SK-N-SH treated with all-trans-retinoic acid at 6 μM for 48 hours (cell line): ENCODE data around the gene RFLNA.

Experiments
- ATAC-seq: fragments of 200-7000 bp; cut with Tn5 transposase; 3 replicates; pipeline ENCODE4 v1.9.1; 2020; ENCODE audit warnings: mild to moderate bottlenecking, moderate library complexity
- ARNTL ChIP-seq: fragments of 450-650 bp; formaldehyde crosslinking; IDR thresholded peaks from 2 replicates; pipeline ENCODE4 v1.5.0; 2020; ENCODE audit warnings: low read depth, mild to moderate bottlenecking, moderate library complexity, borderline replicate concordance
- BACH2 ChIP-seq: fragments of 250-450 bp; sonication (Bioruptor Pico); IDR thresholded peaks from 2 replicates; pipeline ENCODE4 v1.9.0; 2021; ENCODE audit warnings: mild to moderate bottlenecking, borderline replicate concordance
- CREB5 ChIP-seq: fragments of 250-450 bp; sonication (Bioruptor Pico); IDR thresholded peaks from 2 replicates; pipeline ENCODE4 v1.5.1; 2020; ENCODE audit warnings: low read depth, mild to moderate bottlenecking, moderate library complexity
- CSDC2 ChIP-seq: fragments of 250-450 bp; sonication (Bioruptor Pico); IDR thresholded peaks from 2 replicates; pipeline ENCODE4 v1.5.0; 2020; ENCODE audit warnings: mild to moderate bottlenecking, moderate library complexity
- CSRNP3 ChIP-seq: fragments of 250-450 bp; sonication (Bioruptor Pico); IDR thresholded peaks from 2 replicates; pipeline ENCODE4 v1.5.1; 2021; ENCODE audit warnings: mild to moderate bottlenecking, moderate library complexity
- ESRRG ChIP-seq: fragments of 250-450 bp; sonication (Bioruptor Pico); IDR thresholded peaks from 2 replicates; pipeline ENCODE4 v1.6.1; 2021; ENCODE audit warnings: mild to moderate bottlenecking
- GLIS3 ChIP-seq: fragments of 250-450 bp; sonication (Bioruptor Pico); IDR thresholded peaks from 2 replicates; pipeline ENCODE4 v1.5.0; 2020; ENCODE audit warnings: mild to moderate bottlenecking, moderate library complexity
- ISL1 ChIP-seq: fragments of 250-450 bp; sonication (Bioruptor Pico); IDR thresholded peaks from 2 replicates; pipeline ENCODE4 v2.1.2; 2022; ENCODE audit warnings: mild to moderate bottlenecking, moderate library complexity
- OSR1 ChIP-seq: fragments of 250-450 bp; sonication (Bioruptor Pico); IDR thresholded peaks from 2 replicates; pipeline ENCODE4 v1.8.0; 2022; ENCODE audit warnings: moderate library complexity, mild to moderate bottlenecking, inconsistent platforms
- POU6F1 ChIP-seq: fragments of 250-450 bp; sonication (Bioruptor Pico); IDR thresholded peaks from 2 replicates; pipeline ENCODE4 v1.8.0; 2021; ENCODE audit warnings: low read depth, mild to moderate bottlenecking, moderate library complexity, borderline replicate concordance
- PPARA ChIP-seq: fragments of 250-450 bp; sonication (Bioruptor Pico); IDR thresholded peaks from 2 replicates; pipeline ENCODE4 v1.5.0; 2020; ENCODE audit warnings: mild to moderate bottlenecking, borderline replicate concordance
- RARB ChIP-seq: fragments of 250-450 bp; sonication (Bioruptor Pico); IDR thresholded peaks from 2 replicates; pipeline ENCODE4 v1.8.0; 2021; ENCODE audit warnings: mild to moderate bottlenecking, moderate library complexity
- SNAI2 ChIP-seq: fragments of 250-450 bp; sonication (Bioruptor Pico); IDR thresholded peaks from 2 replicates; pipeline ENCODE4 v1.5.0; 2020; ENCODE audit warnings: mild to moderate bottlenecking, moderate library complexity
- TCF4 ChIP-seq: fragments of 250-450 bp; sonication (Bioruptor Pico); IDR thresholded peaks from 2 replicates; pipeline ENCODE4 v1.8.0; 2021; ENCODE audit warnings: mild to moderate bottlenecking, moderate library complexity, borderline replicate concordance
- TOX ChIP-seq: fragments of 250-450 bp; sonication (Bioruptor Pico); IDR thresholded peaks from 2 replicates; pipeline ENCODE4 v1.8.0; 2021; ENCODE audit warnings: mild to moderate bottlenecking, moderate library complexity, borderline replicate concordance
- ZFP3 ChIP-seq: fragments of 250-450 bp; sonication (Bioruptor Pico); IDR thresholded peaks from 2 replicates; pipeline ENCODE4 v1.5.0; 2020; ENCODE audit warnings: mild to moderate bottlenecking, moderate library complexity
- ZFP30 ChIP-seq: fragments of 450-650 bp; formaldehyde crosslinking; IDR thresholded peaks from 2 replicates; pipeline ENCODE4 v1.5.0; 2022; ENCODE audit warnings: mild to moderate bottlenecking, moderate library complexity
- ZNF565 ChIP-seq: fragments of 450-650 bp; formaldehyde crosslinking; conservative IDR thresholded peaks from 2 replicates; pipeline ENCODE4 v1.5.0; 2020; ENCODE audit warnings: low read depth, mild to moderate bottlenecking, moderate library complexity
- ZNF8 ChIP-seq: fragments of 450-650 bp; formaldehyde crosslinking; IDR thresholded peaks from 2 replicates; pipeline ENCODE4 v1.5.0; 2020; ENCODE audit warnings: mild to moderate bottlenecking, moderate library complexity
- TF ChIP-seq, protein P1 (sequence below): fragments of 250-450 bp; sonication (Bioruptor Pico); IDR thresholded peaks from 2 replicates; pipeline ENCODE4 v1.8.0; 2020; ENCODE audit warnings: mild to moderate bottlenecking, moderate library complexity, borderline replicate concordance
- TF ChIP-seq, protein P2 (sequence below): fragments of 250-450 bp; sonication (Bioruptor Pico); IDR thresholded peaks from 2 replicates; pipeline ENCODE4 v1.5.0; 2020; ENCODE audit warnings: mild to moderate bottlenecking, moderate library complexity

The RFLNA gene

DNA sequence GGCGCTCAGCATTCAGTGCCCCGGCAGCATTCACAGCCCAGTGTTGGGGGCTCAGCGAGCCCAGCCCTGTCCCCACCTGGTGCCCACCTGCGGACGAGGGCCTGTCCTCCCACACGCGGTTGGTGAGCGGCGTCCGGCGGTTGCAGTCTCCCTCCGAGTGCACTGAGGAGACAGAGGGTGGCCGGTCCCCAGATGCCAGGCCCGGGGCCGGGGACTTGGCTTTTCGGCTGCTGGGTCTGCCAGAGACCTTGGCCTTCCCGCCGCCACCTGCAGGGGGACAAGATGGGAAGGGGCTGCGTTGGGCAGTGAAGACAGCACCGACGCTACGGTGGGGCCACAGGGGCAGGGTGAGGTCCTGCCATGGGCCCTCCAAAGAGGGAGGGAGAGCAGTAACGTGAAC lies 31.2 kb downstream of the RFLNA start:
- no peak for TF ChIP-seq ESRRG
- TF ChIP-seq, protein P1, sequence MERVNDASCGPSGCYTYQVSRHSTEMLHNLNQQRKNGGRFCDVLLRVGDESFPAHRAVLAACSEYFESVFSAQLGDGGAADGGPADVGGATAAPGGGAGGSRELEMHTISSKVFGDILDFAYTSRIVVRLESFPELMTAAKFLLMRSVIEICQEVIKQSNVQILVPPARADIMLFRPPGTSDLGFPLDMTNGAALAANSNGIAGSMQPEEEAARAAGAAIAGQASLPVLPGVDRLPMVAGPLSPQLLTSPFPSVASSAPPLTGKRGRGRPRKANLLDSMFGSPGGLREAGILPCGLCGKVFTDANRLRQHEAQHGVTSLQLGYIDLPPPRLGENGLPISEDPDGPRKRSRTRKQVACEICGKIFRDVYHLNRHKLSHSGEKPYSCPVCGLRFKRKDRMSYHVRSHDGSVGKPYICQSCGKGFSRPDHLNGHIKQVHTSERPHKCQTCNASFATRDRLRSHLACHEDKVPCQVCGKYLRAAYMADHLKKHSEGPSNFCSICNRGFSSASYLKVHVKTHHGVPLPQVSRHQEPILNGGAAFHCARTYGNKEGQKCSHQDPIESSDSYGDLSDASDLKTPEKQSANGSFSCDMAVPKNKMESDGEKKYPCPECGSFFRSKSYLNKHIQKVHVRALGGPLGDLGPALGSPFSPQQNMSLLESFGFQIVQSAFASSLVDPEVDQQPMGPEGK (CRISPR knock-in tag), result no peak
- no peak for TF ChIP-seq OSR1 (CRISPR knock-in tag)
- no peak for TF ChIP-seq POU6F1 (CRISPR knock-in tag)
- TF ChIP-seq SNAI2 (CRISPR knock-in tag), result no peak
- TF ChIP-seq ZNF8 (CRISPR knock-in tag), result no peak

DNA sequence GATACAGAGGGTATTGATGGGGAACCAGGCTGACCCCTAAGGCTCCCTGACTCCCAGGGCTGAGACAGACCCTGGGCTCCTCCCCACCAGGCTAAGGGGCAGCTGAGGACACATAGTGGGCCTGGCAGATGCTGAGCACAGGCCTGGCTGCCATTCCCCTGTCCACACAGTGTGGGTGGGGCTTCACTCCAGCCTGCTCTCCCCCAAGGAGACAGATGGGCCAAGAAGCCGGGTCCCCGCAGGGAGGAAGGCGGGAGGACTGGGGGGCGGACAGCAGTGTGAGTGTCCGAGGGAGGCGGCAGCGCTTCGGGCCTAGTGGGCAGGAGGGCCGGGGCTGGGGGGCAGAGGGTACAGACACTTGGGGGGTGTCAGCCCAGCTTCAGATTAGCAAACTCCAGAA lies 32.0 kb downstream of the RFLNA start:
- ATAC-seq, result no peak
- no peak for TF ChIP-seq ZNF8 (CRISPR knock-in tag)
- TF ChIP-seq TOX (CRISPR knock-in tag), result no peak
- TF ChIP-seq ISL1 (CRISPR knock-in tag), result no peak
- TF ChIP-seq BACH2 (CRISPR knock-in tag), result no peak
- TF ChIP-seq ZFP30 (CRISPR knock-in tag), result no peak
- no peak for TF ChIP-seq CREB5 (CRISPR knock-in tag)
- no peak for TF ChIP-seq ESRRG
- TF ChIP-seq SNAI2 (CRISPR knock-in tag), result no peak
- no peak for TF ChIP-seq PPARA (CRISPR knock-in tag)
- no peak for TF ChIP-seq ZFP3 (CRISPR knock-in tag)
- TF ChIP-seq ZNF565 (CRISPR knock-in tag), result no peak
- TF ChIP-seq OSR1 (CRISPR knock-in tag), result no peak
- TF ChIP-seq POU6F1 (CRISPR knock-in tag), result no peak
- TF ChIP-seq CSDC2, result no peak
- TF ChIP-seq, protein P1 (CRISPR knock-in tag), result no peak
- TF ChIP-seq GLIS3 (CRISPR knock-in tag), result no peak

More for the DNA sequence above, 31.2 kb downstream of the RFLNA start:
- no peak for ATAC-seq

GRCh38 chr12:124327362-124328043 lies 32.6 kb downstream of the RFLNA start:
- no peak for TF ChIP-seq RARB (CRISPR knock-in tag)
- no peak for TF ChIP-seq ZFP30 (CRISPR knock-in tag)
- TF ChIP-seq TCF4 (CRISPR knock-in tag), result no peak
- TF ChIP-seq ARNTL (CRISPR knock-in tag), result no peak
- TF ChIP-seq BACH2 (CRISPR knock-in tag), result no peak
- TF ChIP-seq ESRRG, result no peak
- TF ChIP-seq ZNF565 (CRISPR knock-in tag), result no peak
- no peak for TF ChIP-seq CSRNP3 (CRISPR knock-in tag)
- TF ChIP-seq TOX (CRISPR knock-in tag), result no peak
- TF ChIP-seq PPARA (CRISPR knock-in tag), result no peak
- TF ChIP-seq CSDC2, result no peak
- TF ChIP-seq, protein P2, sequence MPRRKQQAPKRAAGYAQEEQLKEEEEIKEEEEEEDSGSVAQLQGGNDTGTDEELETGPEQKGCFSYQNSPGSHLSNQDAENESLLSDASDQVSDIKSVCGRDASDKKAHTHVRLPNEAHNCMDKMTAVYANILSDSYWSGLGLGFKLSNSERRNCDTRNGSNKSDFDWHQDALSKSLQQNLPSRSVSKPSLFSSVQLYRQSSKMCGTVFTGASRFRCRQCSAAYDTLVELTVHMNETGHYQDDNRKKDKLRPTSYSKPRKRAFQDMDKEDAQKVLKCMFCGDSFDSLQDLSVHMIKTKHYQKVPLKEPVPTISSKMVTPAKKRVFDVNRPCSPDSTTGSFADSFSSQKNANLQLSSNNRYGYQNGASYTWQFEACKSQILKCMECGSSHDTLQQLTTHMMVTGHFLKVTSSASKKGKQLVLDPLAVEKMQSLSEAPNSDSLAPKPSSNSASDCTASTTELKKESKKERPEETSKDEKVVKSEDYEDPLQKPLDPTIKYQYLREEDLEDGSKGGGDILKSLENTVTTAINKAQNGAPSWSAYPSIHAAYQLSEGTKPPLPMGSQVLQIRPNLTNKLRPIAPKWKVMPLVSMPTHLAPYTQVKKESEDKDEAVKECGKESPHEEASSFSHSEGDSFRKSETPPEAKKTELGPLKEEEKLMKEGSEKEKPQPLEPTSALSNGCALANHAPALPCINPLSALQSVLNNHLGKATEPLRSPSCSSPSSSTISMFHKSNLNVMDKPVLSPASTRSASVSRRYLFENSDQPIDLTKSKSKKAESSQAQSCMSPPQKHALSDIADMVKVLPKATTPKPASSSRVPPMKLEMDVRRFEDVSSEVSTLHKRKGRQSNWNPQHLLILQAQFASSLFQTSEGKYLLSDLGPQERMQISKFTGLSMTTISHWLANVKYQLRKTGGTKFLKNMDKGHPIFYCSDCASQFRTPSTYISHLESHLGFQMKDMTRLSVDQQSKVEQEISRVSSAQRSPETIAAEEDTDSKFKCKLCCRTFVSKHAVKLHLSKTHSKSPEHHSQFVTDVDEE, result no peak
- no peak for TF ChIP-seq GLIS3 (CRISPR knock-in tag)
- TF ChIP-seq ZFP3 (CRISPR knock-in tag), result no peak
- TF ChIP-seq, protein P1 (CRISPR knock-in tag), result no peak
- TF ChIP-seq, all 23 proteins: peak for 0
- no peak for ATAC-seq
